ENCODE measurements around the gene JARID2. TPM values are rescaled to one million over a fixed set of nuclear protein-coding genes. Genes with fewer than 3 reads are reported as not detected.

JARID2 gene
- total and polyA plus RNA-seq, 2 of the 8 experiments (the other 6 are each of a cell fraction or from before 2014, with no cell fraction given) = 60.1 to 239 TPM

DNA sequence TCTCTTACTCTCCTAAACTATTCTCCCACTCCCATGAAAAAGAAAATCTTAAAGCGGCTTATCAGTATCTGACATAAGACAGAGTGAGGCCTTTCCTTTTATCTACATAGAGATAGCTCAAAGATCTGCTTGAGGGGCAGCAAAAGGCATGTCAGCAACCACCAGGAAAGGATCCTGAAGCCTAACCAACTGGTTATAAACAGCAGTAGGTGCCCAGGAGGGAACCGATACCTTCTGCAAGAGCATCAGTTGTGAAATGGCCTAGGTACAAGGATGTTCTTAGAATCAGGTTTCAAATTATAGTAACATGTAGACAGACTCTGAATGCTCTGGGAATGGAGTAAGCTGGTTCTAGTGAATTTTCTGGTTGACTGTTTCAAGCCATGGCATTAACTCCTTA lies 21.4 kb downstream of the JARID2 start:
- Histone ChIP-seq H3K4me3 (ENCODE audit: extremely low read depth in 1 of 4, insufficient read depth in 2 of 4, low read depth in 3 of 4, low read length in 4 of 4) (peak overlapping the region in 1 of 4 experiments; percentile 47; a peak in 2 of 8 replicates), H3K79me1 (ENCODE audit: low read depth, low read length) (peaks cover 13% of the 10 kb centered on the region; the same call in 1 of the 2 replicates), H2BK20ac (ENCODE audit: low read length) (no peak overlapping the region), H3K4me2 (ENCODE audit: insufficient read depth in 1 of 2, low read depth in 2 of 2, low read length in 2 of 2) (peak overlapping the region; percentile 65 to 74), H2AFZ (ENCODE audit: low read length) (no peak overlapping the region), H3K79me2 (ENCODE audit: control insufficient read depth in 1 of 2, insufficient read depth in 2 of 2, low read length in 2 of 2) (peaks cover 86 to 99% of the 10 kb centered on the region in 2 experiments), H3K36me3 (ENCODE audit: control insufficient read depth in 2 of 4, insufficient read depth in 4 of 4, low read length in 3 of 4) (no peaks in the 10 kb centered on the region; a peak in 1 of 8 replicates), H3K18ac (ENCODE audit: extremely low read depth, low read length) (no peak overlapping the region), H3K27me3 (replicated peaks in 1 of 4; ENCODE audit: control insufficient read depth in 3 of 4, extremely low read depth in 1 of 4, insufficient read depth in 3 of 4, low read length in 3 of 4) (no peaks in the 10 kb centered on the region), H2AK5ac (ENCODE audit: low read depth, low read length) (no peak overlapping the region), H4K20me1 (replicated peaks in 1 of 2; ENCODE audit: control insufficient read depth in 1 of 2, insufficient read depth in 2 of 2, low read length in 2 of 2) (peaks cover 48 to 54% of the 10 kb centered on the region in 2 experiments), H3K27ac (ENCODE audit: low read depth, low read length) (no peak overlapping the region), H3K23me2 (ENCODE audit: low read depth, low read length) (peaks cover 2% of the 10 kb centered on the region; the same call in 1 of the 2 replicates), H3K4ac (replicated peaks; ENCODE audit: insufficient read length, low read depth, low read length) (peak overlapping the region; percentile 87), H3K56ac (replicated peaks; ENCODE audit: insufficient read length, low read depth, low read length) (no peak overlapping the region), H3K23ac (ENCODE audit: insufficient read length) (no peak overlapping the region), H3K14ac (ENCODE audit: insufficient read length) (no peak overlapping the region), H4K91ac (replicated peaks; ENCODE audit: insufficient read length, low read length) (no peak overlapping the region), H2BK15ac (ENCODE audit: low read length) (no peak overlapping the region), H3K4me1 (replicated peaks in 1 of 4; ENCODE audit: control insufficient read depth in 3 of 4, insufficient read depth in 4 of 4, low read length in 3 of 4) (peaks cover 34 to 65% (median 50%) of the 10 kb centered on the region in 4 experiments), H2BK5ac (ENCODE audit: low read depth, low read length) (peak overlapping the region; percentile 55; the same call in 1 of the 2 replicates), H4K5ac (ENCODE audit: insufficient read length, low read depth, low read length) (no peak overlapping the region), H2BK120ac (replicated peaks; ENCODE audit: low read depth, low read length) (no peak overlapping the region), H4K8ac (ENCODE audit: extremely low read depth, insufficient read depth, low read length) (no peak overlapping the region), H3K9me3 (ENCODE audit: insufficient read depth in 2 of 2, low read depth in 1 of 2, low read length in 1 of 2) (no peaks in the 10 kb centered on the region), H2BK12ac (ENCODE audit: low read depth, low read length) (no peak overlapping the region), H3K9ac (replicated peaks in 1 of 4; ENCODE audit: extremely low read depth in 1 of 4, low read depth in 3 of 4, low read length in 3 of 4) (no peak overlapping the region)
- DNase-seq (ENCODE audit: low read depth in 1 of 2, low spot score in 2 of 2) (no peak), FAIRE-seq (no peak)
- 69% methylated on average over 2 of the region's 2 CpGs; no CpG with 5 or more reads in 1 of the 2 experiments for whole genome bisulfite sequencing, 2 experiments (ENCODE audit: extremely low coverage in 1 of 2, insufficient coverage in 1 of 2, insufficient read length in 1 of 2, insufficient replicate concordance in 2 of 2, low coverage in 1 of 2, low lambda C conversion rate in 2 of 2, missing lambda C conversion rate in 1 of 2)
- ChIA-PET CTCF (ENCODE audit: partially characterized antibody) (interaction anchor here (0.9 to 1.1 kb wide), 2 partner anchors 18 to 191 kb away, joined by 3 to 4 read pairs; no protein-coding TSS in a partner anchor), POLR2A (ENCODE audit: partially characterized antibody) (interaction anchor here (0.7 to 4.0 kb wide), 6 partner anchors 10 to 264 kb away, joined by 3 to 21 read pairs (median 3); partner anchors contain the start of gene JARID2)
- no peak for TF ChIP-seq KDM1A (IDR thresholded peaks at IDR 0.05; ENCODE audit: borderline replicate concordance, low read length)
- no peak for TF ChIP-seq PHF8 (conservative IDR thresholded peaks at IDR 0.05; ENCODE audit: low read depth, low read length)
- TF ChIP-seq CHD1 (IDR thresholded peaks at IDR 0.05; ENCODE audit: low read depth, low read length) = no peak
- TF ChIP-seq SP4 (IDR thresholded peaks at IDR 0.05; ENCODE audit: low read length) = no peak
- TF ChIP-seq CREB1 (IDR thresholded peaks at IDR 0.05) = no peak
- TF ChIP-seq SUZ12 (IDR thresholded peaks at IDR 0.05; ENCODE audit: low read length) = no peak
- no peak for TF ChIP-seq TCF12 (IDR thresholded peaks at IDR 0.05; ENCODE audit: low read depth, low read length)
- no peak for TF ChIP-seq NRF1 (IDR thresholded peaks at IDR 0.05; ENCODE audit: low read depth, low read length)
- no peak for TF ChIP-seq KDM5A (IDR thresholded peaks at IDR 0.05; ENCODE audit: low read length)
- no peak for TF ChIP-seq GABPA (IDR thresholded peaks at IDR 0.05; ENCODE audit: borderline replicate concordance, insufficient read depth, low read length)
- TF ChIP-seq TAF1 (IDR thresholded peaks at IDR 0.05; ENCODE audit: low read depth, low read length) = no peak
- no peak for TF ChIP-seq KDM4A (IDR thresholded peaks at IDR 0.05; ENCODE audit: low read depth, low read length, severe bottlenecking)
- TF ChIP-seq POLR2AphosphoS5 (IDR thresholded peaks at IDR 0.05; ENCODE audit: low read depth, low read length) = no peak
- TF ChIP-seq CEBPB (IDR thresholded peaks at IDR 0.05; ENCODE audit: low read depth, low read length) = no peak
